H9 (cell line): ENCODE data around the gene MMP23B. TPM values are rescaled to one million over a fixed set of nuclear protein-coding genes. Genes with fewer than 3 reads are reported as not detected.

Source experiments
- DNase-seq: peaks from one replicate; pipeline ENCODE4 v3.0.0-alpha.2; 2017
- H2AFZ ChIP-seq: one replicate; pipeline ENCODE4 v1.6.1; 2013; ENCODE audit warnings: mild to moderate bottlenecking, low read length, control low read depth, moderate library complexity
- H2AK5ac ChIP-seq: 2 replicates; pipeline ENCODE4 v1.6.1; 2013; ENCODE audit warnings: low read length, control low read depth, mixed read lengths; ENCODE audit not compliant: insufficient read length
- H2BK120ac ChIP-seq: one replicate; pipeline ENCODE4 v1.6.1; 2013; ENCODE audit warnings: low read depth, mild to moderate bottlenecking, low read length, control low read depth, inconsistent platforms; ENCODE audit not compliant: poor library complexity, severe bottlenecking
- H2BK12ac ChIP-seq: 2 replicates; pipeline ENCODE4 v1.6.1; 2013; ENCODE audit warnings: low read length, control low read depth, mixed read lengths, low read depth; ENCODE audit not compliant: insufficient read length
- H2BK15ac ChIP-seq: 2 replicates; pipeline ENCODE4 v1.6.1; 2013; ENCODE audit warnings: low read depth, low read length, control low read depth
- H2BK20ac ChIP-seq: one replicate; pipeline ENCODE4 v1.6.1; 2013; ENCODE audit warnings: low read depth, mild to moderate bottlenecking, low read length, control low read depth, inconsistent platforms; ENCODE audit not compliant: poor library complexity, severe bottlenecking
- H2BK5ac ChIP-seq: 2 replicates; pipeline ENCODE4 v1.6.1; 2013; ENCODE audit warnings: low read length, control low read depth, mixed read lengths; ENCODE audit not compliant: insufficient read length
- H3K14ac ChIP-seq: 2 replicates; pipeline ENCODE4 v1.6.1; 2013; ENCODE audit warnings: low read length, control low read depth; ENCODE audit not compliant: insufficient read depth
- H3K18ac ChIP-seq: 2 replicates; pipeline ENCODE4 v1.6.1; 2013; ENCODE audit warnings: low read depth, mild to moderate bottlenecking, mixed read lengths, low read length, control low read depth; ENCODE audit not compliant: insufficient read length
- H3K23ac ChIP-seq: 2 replicates; pipeline ENCODE4 v1.6.1; 2013; ENCODE audit warnings: low read length, control low read depth, mixed read lengths, low read depth; ENCODE audit not compliant: insufficient read length
- H3K23me2 ChIP-seq: 2 replicates; pipeline ENCODE4 v1.6.1; 2013; ENCODE audit warnings: low read depth, mild to moderate bottlenecking, mixed read lengths, low read length, control low read depth; ENCODE audit not compliant: insufficient read length, poor library complexity, severe bottlenecking
- H3K27ac ChIP-seq: 2 replicates; pipeline ENCODE4 v1.5.1; 2013; ENCODE audit warnings: low read length, control low read depth, mixed read lengths, low read depth; ENCODE audit not compliant: insufficient read length
- H3K27me3 ChIP-seq: 2 replicates; pipeline ENCODE4 v1.6.1; 2013; ENCODE audit warnings: low read length, control low read depth, inconsistent platforms; ENCODE audit not compliant: insufficient read depth
- H3K4ac ChIP-seq: 2 replicates; pipeline ENCODE4 v1.6.1; 2013; ENCODE audit warnings: low read depth, mild to moderate bottlenecking, control low read depth, inconsistent platforms, low read length, moderate library complexity
- H3K4me1 ChIP-seq: 2 replicates; pipeline ENCODE4 v1.6.1; 2013; ENCODE audit warnings: low read length, control low read depth, inconsistent platforms; ENCODE audit not compliant: insufficient read depth
- H3K4me2 ChIP-seq: 2 replicates; pipeline ENCODE4 v1.6.1; 2013; ENCODE audit warnings: low read length, control low read depth, mixed read lengths; ENCODE audit not compliant: insufficient read length, insufficient read depth
- H3K56ac ChIP-seq: 2 replicates; pipeline ENCODE4 v1.6.1; 2013; ENCODE audit warnings: low read depth, mild to moderate bottlenecking, mixed read lengths, low read length, control low read depth; ENCODE audit not compliant: insufficient read length
- H3K79me1 ChIP-seq: 2 replicates; pipeline ENCODE4 v1.6.1; 2013; ENCODE audit warnings: low read depth, mild to moderate bottlenecking, moderate library complexity, low read length, control low read depth, inconsistent platforms; ENCODE audit not compliant: insufficient read depth, poor library complexity, severe bottlenecking
- H3K79me2 ChIP-seq: 2 replicates; pipeline ENCODE4 v1.6.1; 2013; ENCODE audit warnings: low read length, control low read depth, inconsistent platforms; ENCODE audit not compliant: insufficient read depth
- H3K9ac ChIP-seq: 2 replicates; pipeline ENCODE4 v1.6.1; 2013; ENCODE audit warnings: low read length, control low read depth, mixed read lengths; ENCODE audit not compliant: insufficient read length; ENCODE audit errors: extremely low read depth
- H3K9me3 ChIP-seq: one replicate; pipeline ENCODE4 v1.6.1; 2013; ENCODE audit warnings: low read depth, low read length, inconsistent platforms; ENCODE audit not compliant: control insufficient read depth
- H3T11ph ChIP-seq: one replicate; pipeline ENCODE4 v1.6.1; 2013; ENCODE audit warnings: mild to moderate bottlenecking, low read length, control low read depth, inconsistent platforms
- H4K20me1 ChIP-seq: one replicate; pipeline ENCODE4 v1.6.1; 2013; ENCODE audit not compliant: control insufficient read depth, insufficient read length, insufficient read depth
- H4K5ac ChIP-seq: 2 replicates; pipeline ENCODE4 v1.6.1; 2013; ENCODE audit warnings: low read depth, mild to moderate bottlenecking, mixed read lengths, low read length, control low read depth; ENCODE audit not compliant: insufficient read length
- H4K8ac ChIP-seq: replicated peaks from 2 replicates; pipeline ENCODE4 v1.6.1; 2013; ENCODE audit warnings: low read length, control low read depth, mixed read lengths, low read depth; ENCODE audit not compliant: insufficient read length
- H4K91ac ChIP-seq: 2 replicates; pipeline ENCODE4 v1.6.1; 2013; ENCODE audit warnings: low read depth, mild to moderate bottlenecking, moderate library complexity, mixed read lengths, low read length, control low read depth; ENCODE audit not compliant: insufficient read length
- H3K27ac Mint-ChIP-seq, 3 experiments: 2 replicates in 2 of 3; 3 replicates in 1 of 3; pipeline ENCODE4 v1.8.0; 2020 to 2021; ENCODE audit warnings: mixed read lengths in 3 of 3, mild to moderate bottlenecking in 1 of 3, moderate library complexity in 1 of 3
- H3K27me3 Mint-ChIP-seq: 2 replicates; pipeline ENCODE4 v1.8.0; 2021; ENCODE audit warnings: low read depth, mild to moderate bottlenecking, moderate library complexity, mixed read lengths
- H3K36me3 Mint-ChIP-seq, 3 experiments: 2 replicates in 2 of 3; 3 replicates in 1 of 3; pipeline ENCODE4 v1.8.0; 2020 to 2021; ENCODE audit warnings: low read depth in 3 of 3, mixed read lengths in 3 of 3; ENCODE audit not compliant: insufficient read depth in 1 of 3
- H3K4me1 Mint-ChIP-seq, 2 experiments: 2 replicates each; pipeline ENCODE4 v1.8.0; 2020; ENCODE audit warnings: mixed read lengths in 2 of 2
- H3K4me3 Mint-ChIP-seq, 2 experiments: 2 replicates in 1 of 2; 3 replicates in 1 of 2; pipeline ENCODE4 v1.8.0; 2020 to 2021; ENCODE audit warnings: mild to moderate bottlenecking in 2 of 2, mixed read lengths in 2 of 2, moderate library complexity in 1 of 2
- H3K9me3 Mint-ChIP-seq, 2 experiments: 2 replicates in 1 of 2; 3 replicates in 1 of 2; pipeline ENCODE4 v1.8.0; 2020; ENCODE audit warnings: mild to moderate bottlenecking in 2 of 2, mixed read lengths in 2 of 2, moderate library complexity in 1 of 2
- CTCF ChIP-seq: fragments of 200-600 bp; sonication (generic); conservative IDR thresholded peaks from 3 replicates; pipeline ENCODE4 v1.8.0; 2021; ENCODE audit warnings: antibody characterized with exemption, mild to moderate bottlenecking
- WGBS: extraction: QIAGEN DNeasy Blood & Tissue Kit; methylation state at CpG from one replicate; pipeline ENCODE4 v1.1.7; 2013; ENCODE audit warnings: missing lambda C conversion rate, low lambda C conversion rate, mixed read lengths; ENCODE audit not compliant: insufficient read length; ENCODE audit errors: extremely low coverage; 5-methylcytosine and 5-hydroxymethylcytosine counted together
- total RNA-seq: library from RNA; stranded (reverse); gene quantifications from 2 replicates; pipeline ENCODE4 v1.2.1, GENCODE V29; 2021

MMP23B gene
- total RNA-seq, 1 experiment from 2014 or later = 12.5 TPM

- no peak overlapping the region for H3K14ac ChIP-seq
- Mint-ChIP-seq H3K4me1 (peaks cover 4 to 12% of the 10 kb centered on the region in 2 experiments), H3K27ac (no peak overlapping the region), H3K36me3 (no peaks in the 10 kb centered on the region), H3K27me3 (peaks cover 44% of the 10 kb centered on the region), H3K4me3 (peak overlapping the region; percentile 17 to 64; a peak in 2 of 5 replicates), H3K9me3 (no peaks in the 10 kb centered on the region)
- no peak overlapping the region for H3K9ac ChIP-seq
- no peaks in the 10 kb centered on the region; the same call in 1 of the 2 replicates for H3K27me3 ChIP-seq
- no peak overlapping the region for H4K91ac ChIP-seq
- H2BK15ac ChIP-seq = no peak overlapping the region
- H4K5ac ChIP-seq = no peak overlapping the region
- H2BK5ac ChIP-seq = no peak overlapping the region
- no peak overlapping the region for H3K4me2 ChIP-seq
- DNase-seq = no peak
- H3T11ph ChIP-seq = no peak overlapping the region
- no CpG with 5 or more reads among the region's 28 CpGs for WGBS
- H4K8ac ChIP-seq = no peak overlapping the region
- no peaks in the 10 kb centered on the region for H3K4me1 ChIP-seq
- H2BK20ac ChIP-seq = no peak overlapping the region
- H3K9me3 ChIP-seq = no peaks in the 10 kb centered on the region
- no peak overlapping the region for H3K23ac ChIP-seq
- no peak overlapping the region for H3K56ac ChIP-seq
- no peak overlapping the region for H3K18ac ChIP-seq
- no peaks in the 10 kb centered on the region for H3K79me1 ChIP-seq
- H3K23me2 ChIP-seq = peaks cover 8% of the 10 kb centered on the region
- H3K27ac ChIP-seq = no peak overlapping the region
- no peaks in the 10 kb centered on the region for H4K20me1 ChIP-seq
- no peak overlapping the region for H2BK12ac ChIP-seq
- no peak overlapping the region for H2AK5ac ChIP-seq
- no peaks in the 10 kb centered on the region for H3K79me2 ChIP-seq
- no peak overlapping the region for H2BK120ac ChIP-seq
- H2AFZ ChIP-seq = no peak overlapping the region
- H3K4ac ChIP-seq = no peak overlapping the region
- no peak for TF ChIP-seq CTCF
These were observed 33.8 kb upstream of the MMP23B start for GRCh38 chr1:1598051-1598719.
